Activated CD4-positive, alpha-beta T cell treated with anti-CD3 and anti-CD28 coated beads for 4 hours (primary cell): ENCODE data around the gene SFXN3.

Experiments used
- DNase-seq, 2 donors: peaks; one replicate each; pipeline ENCODE4 v3.0.0-alpha.2; 2020

The SFXN3 gene

GRCh38 chr10:101000127-101000914 lies 30.7 kb upstream of the SFXN3 start:
- no peak for DNase-seq

GRCh38 chr10:101000915-101001658 lies 29.9 kb upstream of the SFXN3 start:
- no peak for DNase-seq

DNA sequence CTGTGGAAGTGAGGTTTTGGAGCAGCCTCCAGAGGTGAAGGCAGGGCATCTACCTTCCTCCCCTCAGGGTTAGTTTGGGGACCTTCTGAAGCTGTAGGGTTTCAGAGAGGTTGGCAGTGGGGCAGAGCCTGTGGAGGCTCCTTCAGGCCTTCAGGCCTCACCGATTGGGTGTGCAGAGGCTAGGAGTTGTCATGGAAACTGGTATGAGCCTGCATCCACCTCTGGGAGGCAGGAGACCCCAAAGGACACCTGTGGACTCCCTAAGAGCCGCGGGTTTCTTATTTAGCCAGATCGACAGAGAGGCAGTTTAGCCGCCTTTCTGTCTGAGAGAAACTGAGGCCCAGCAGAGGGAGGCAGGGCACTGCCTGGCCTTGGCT lies 29.4 kb upstream of the SFXN3 start:
- DNase-seq = no peak

DNA sequence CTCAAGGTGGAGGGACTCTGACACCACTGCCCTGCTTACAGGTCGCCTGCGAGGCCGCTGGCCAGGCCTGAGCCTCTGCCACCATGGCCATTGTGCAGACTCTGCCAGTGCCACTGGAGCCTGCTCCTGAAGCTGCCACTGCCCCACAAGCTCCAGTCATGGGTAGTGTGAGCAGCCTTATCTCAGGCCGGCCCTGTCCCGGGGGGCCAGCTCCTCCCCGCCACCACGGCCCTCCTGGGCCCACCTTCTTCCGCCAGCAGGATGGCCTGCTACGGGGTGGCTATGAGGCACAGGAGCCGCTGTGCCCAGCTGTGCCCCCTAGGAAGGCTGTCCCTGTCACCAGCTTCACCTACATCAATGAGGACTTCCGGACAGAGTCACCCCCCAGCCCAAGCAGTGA lies 28.6 kb upstream of the SFXN3 start:
- no peak for DNase-seq

- DNase-seq = no peak
Observed at GRCh38 chr10:101003639-101004206, 27.3 kb upstream of the SFXN3 start.

- no peak for DNase-seq
Observed at GRCh38 chr10:101005361-101005760, 25.7 kb upstream of the SFXN3 start.

DNA sequence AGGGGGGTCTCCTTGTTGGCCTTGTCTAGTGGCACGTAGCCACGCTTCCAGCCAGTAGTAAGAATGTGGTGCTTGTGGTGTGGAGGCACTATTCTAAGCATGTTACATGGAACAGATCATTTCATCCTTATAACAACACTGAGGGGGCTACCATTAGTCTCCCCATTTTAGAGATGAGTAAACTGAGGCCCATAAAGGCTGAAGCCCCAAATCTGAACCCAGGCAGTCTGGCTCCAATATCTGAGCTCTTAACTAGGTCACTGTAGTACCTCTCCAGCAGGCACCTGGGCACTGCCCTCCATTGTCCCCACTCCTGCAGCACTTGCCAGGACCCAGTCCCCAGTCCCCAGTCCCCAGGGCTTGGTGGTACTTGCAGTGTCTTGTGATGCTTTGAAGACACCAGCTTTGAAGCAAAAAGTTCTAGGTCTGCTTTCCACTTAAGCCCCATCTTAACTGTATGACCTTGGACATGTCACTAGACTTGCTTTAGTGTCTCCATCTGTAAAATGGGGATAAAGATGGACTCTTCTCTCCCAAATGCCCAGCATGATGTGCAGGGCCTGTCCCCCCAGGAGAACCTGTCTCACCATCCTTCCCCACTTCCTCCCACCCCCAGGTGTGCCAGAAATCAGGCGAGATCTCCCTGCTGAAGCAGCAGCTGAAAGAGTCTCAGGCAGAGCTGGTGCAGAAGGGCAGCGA lies 25.0 kb upstream of the SFXN3 start:
- no peak for DNase-seq

DNA sequence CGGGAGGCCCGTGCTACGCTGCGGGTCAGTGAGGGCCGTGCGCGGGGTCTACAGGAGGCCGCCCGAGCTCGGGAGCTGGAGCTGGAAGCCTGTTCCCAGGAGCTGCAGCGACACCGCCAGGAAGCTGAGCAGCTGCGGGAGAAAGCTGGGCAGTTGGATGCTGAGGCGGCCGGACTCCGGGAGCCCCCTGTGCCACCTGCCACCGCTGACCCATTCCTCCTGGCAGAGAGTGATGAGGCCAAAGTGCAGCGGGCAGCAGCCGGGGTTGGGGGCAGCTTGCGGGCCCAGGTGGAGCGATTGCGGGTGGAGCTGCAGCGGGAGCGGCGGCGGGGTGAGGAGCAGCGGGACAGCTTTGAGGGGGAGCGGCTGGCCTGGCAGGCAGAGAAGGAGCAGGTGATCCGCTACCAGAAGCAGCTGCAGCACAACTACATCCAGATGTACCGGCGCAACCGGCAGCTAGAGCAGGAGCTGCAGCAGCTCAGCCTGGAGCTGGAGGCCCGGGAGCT lies 24.4 kb upstream of the SFXN3 start:
- DNase-seq = no peak

- DNase-seq = no peak
Observed at GRCh38 chr10:101007099-101007711, 23.8 kb upstream of the SFXN3 start.

GRCh38 chr10:101007915-101008822 lies 22.9 kb upstream of the SFXN3 start:
- DNase-seq = no peak

- DNase-seq = no peak
Observed at GRCh38 chr10:101008823-101009423, 22.1 kb upstream of the SFXN3 start.

GRCh38 chr10:101010329-101010728 lies 20.7 kb upstream of the SFXN3 start:
- no peak for DNase-seq

DNA sequence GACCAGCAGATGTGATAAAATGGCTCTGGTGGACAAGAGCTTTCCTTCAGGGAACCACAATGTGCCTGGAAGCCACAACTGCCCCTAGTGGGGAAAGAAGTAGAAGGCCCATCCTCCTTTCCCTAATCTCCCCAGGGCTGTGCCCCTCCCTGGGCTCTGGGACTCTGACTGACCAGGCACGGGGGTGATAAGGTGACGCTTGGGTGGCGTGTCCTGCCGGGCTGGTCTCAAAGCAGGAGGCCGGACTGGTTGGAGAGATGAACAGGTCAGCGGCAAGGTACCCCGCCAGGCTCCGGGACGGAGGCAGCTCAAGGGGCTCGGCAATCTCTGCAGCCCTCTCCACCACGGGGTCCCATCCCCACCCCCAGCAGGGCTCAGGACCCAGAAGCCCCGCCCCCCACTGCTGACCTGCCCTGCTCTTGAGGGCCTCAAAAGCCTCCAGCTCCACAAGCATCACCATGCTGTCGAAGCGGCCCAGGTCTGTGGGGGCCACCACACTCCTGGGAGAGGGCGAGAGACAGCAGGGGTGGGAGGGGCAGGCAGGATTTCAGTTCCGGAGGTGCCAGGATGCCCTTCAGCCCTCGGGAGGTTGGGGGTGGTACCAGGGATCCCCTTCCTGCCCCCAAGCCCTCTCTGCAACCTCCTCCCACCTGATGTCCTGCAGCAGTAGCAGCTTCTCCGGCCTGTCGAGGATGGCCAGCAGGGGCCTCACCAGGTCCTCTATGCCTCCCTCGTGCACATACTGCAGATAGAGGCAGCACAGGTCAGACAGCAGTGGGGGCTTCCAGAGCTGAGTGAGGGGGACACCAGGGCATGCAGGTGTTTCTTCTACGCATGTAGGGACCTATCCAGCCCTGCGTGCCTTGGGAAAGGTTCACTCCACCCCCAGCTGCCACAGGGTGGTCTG lies 19.3 kb upstream of the SFXN3 start:
- DNase-seq = no peak

DNA sequence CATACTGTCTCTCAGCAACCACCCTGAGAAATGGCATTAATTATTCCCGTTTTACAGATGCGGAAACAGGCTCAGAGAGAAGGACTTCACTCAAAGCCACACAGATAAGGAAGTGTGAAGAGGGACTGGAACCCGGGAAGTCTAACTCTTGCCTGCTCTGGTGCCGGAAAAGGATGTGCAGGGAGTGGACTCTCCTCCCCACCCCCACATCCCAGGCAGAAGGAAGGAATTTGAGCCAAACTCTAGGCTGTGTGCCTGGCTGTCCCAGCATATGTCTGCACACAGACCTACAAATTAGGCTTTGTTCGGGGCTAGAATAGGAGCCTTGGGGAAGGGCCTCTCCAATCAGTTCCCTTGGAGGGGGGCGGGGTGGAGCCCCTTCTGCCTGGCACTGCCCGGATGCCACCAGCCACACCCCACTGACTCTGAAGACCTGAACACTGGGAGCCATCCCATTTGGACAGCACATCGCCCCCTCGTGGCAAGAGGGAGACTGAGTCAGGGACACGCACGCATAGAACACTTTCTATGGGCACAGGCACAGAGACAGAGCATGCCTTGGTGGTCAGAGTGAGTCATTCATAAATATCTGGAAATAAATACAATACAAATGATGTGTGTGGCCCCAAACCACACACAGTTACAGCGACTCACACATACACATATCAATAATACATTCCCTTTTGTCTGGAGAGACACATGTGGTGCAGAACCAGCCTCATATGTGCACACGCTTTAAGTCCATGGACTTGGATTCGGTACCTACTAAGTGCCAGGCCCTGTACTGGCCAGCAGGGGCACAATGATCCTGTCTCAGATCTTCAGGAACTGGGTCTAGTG lies 18.3 kb upstream of the SFXN3 start:
- peak; percentile 80 to 81 for DNase-seq

- DNase-seq = no peak
Observed at GRCh38 chr10:101013365-101013825, 17.6 kb upstream of the SFXN3 start.

DNA sequence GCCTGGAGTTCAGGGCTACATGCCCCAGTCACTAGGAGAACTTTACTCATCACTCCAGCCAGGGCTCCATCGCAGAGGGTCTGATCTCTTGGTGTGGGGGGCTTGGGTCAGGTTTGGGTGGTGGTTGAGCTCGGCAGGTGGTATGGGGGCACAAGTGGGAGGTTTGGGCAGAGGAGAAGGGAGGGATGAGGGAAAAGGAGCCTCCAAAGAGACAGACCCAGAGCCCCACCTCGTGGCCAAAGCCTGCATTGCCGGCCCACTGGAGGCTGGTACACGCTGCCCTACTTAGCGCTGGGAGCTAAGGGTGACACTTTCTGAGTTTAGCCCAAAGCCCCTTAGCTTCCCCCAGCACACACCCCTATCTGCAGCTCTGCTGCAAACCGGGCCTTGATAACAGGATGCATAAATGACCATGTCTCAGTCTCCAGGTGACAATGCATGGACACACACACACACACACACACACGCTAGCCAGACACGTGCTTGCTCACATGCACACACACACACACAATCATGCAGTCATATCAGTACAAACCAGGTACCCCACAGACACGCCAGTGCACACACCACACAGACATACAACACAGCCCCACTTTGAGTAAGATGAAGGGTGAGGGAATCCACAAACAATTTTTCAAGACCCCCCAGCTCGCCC lies 16.7 kb upstream of the SFXN3 start:
- peak; percentile 59 to 78 for DNase-seq

- DNase-seq = no peak
Observed at GRCh38 chr10:101014966-101015581, 16.0 kb upstream of the SFXN3 start.

DNA sequence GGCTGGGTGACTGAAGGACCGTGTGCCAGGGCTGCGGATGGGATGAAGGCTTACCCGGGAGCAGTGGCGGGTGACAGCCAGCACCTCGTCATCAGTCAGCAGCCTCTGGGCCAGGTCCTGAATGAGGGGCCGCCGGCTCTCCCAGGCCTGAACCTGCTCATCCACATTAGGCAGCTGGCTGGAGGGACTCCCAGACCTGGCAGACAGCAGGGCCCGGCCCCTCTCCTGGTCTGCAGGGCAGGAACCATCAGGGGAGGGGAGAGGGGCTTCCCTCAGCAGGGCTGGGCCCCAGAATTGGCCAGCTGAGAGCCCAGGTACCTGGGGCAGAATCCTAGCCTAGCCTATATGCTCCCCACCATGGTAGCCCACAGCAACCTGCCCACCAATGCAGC lies 15.5 kb upstream of the SFXN3 start:
- DNase-seq = no peak
